BE2C (cell line): ENCODE results near the gene LUZP2.

Experiments
- DNase-seq: peaks from one replicate; pipeline ENCODE4 v3.0.0-alpha.2; 2020
- H3K27me3 ChIP-seq: fragments of 250-450 bp; sonication (Bioruptor Pico); 2 replicates; pipeline ENCODE4 v1.5.1; 2020; ENCODE audit warnings: mild to moderate bottlenecking
- H3K36me3 ChIP-seq: fragments of 250-450 bp; sonication (Bioruptor Pico); 2 replicates; pipeline ENCODE4 v1.5.1; 2020; ENCODE audit warnings: mild to moderate bottlenecking
- H3K4me1 ChIP-seq: fragments of 250-450 bp; sonication (Bioruptor Pico); 2 replicates; pipeline ENCODE4 v1.5.1; 2020
- H3K4me3 ChIP-seq: 2 replicates; pipeline ENCODE4 v1.5.1; 2011; ENCODE audit warnings: low read depth, low read length
- H3K9me3 ChIP-seq: fragments of 250-450 bp; sonication (Bioruptor Pico); 2 replicates; pipeline ENCODE4 v1.5.1; 2020
- CTCF ChIP-seq: IDR thresholded peaks from 2 replicates; pipeline ENCODE4 v1.5.1; 2012; ENCODE audit warnings: mild to moderate bottlenecking, low read depth, low read length

Gene LUZP2

GRCh38 chr11:24598641-24599040, 101.8 kb downstream of the LUZP2 start:
- DNase-seq: peak; percentile 7
- no peaks in the 10 kb centered on the region for H3K36me3 ChIP-seq
- no peaks in the 10 kb centered on the region for H3K27me3 ChIP-seq
- TF ChIP-seq CTCF: no peak
- H3K4me1 ChIP-seq: no peaks in the 10 kb centered on the region; the same call in 1 of the 2 replicates
- no peak overlapping the region for H3K4me3 ChIP-seq
- no peaks in the 10 kb centered on the region for H3K9me3 ChIP-seq

- no peaks in the 10 kb centered on the region for H3K27me3 ChIP-seq
- no peaks in the 10 kb centered on the region for H3K9me3 ChIP-seq
- no peaks in the 10 kb centered on the region for H3K4me1 ChIP-seq
- H3K4me3 ChIP-seq: no peak overlapping the region
- H3K36me3 ChIP-seq: no peaks in the 10 kb centered on the region
- DNase-seq: no peak
- TF ChIP-seq CTCF: no peak
Observed at GRCh38 chr11:24609192-24610119, 112.6 kb downstream of the LUZP2 start.

- H3K27me3 ChIP-seq: no peaks in the 10 kb centered on the region
- H3K4me1 ChIP-seq: no peaks in the 10 kb centered on the region
- no peaks in the 10 kb centered on the region for H3K36me3 ChIP-seq
- no peak overlapping the region for H3K4me3 ChIP-seq
- TF ChIP-seq CTCF: no peak
- no peak for DNase-seq
- no peaks in the 10 kb centered on the region for H3K9me3 ChIP-seq
Observed at GRCh38 chr11:24615451-24616160, 118.8 kb downstream of the LUZP2 start.

- TF ChIP-seq CTCF: no peak; the same call in 1 of the 2 replicates
- DNase-seq: no peak
- H3K4me3 ChIP-seq: no peak overlapping the region
- no peaks in the 10 kb centered on the region for H3K36me3 ChIP-seq
- H3K9me3 ChIP-seq: no peaks in the 10 kb centered on the region
- no peaks in the 10 kb centered on the region for H3K27me3 ChIP-seq
- H3K4me1 ChIP-seq: no peaks in the 10 kb centered on the region
Observed at GRCh38 chr11:24617856-24618255, 121.0 kb downstream of the LUZP2 start.

GRCh38 chr11:24619900-24620299, 123.0 kb downstream of the LUZP2 start:
- no peaks in the 10 kb centered on the region for H3K27me3 ChIP-seq
- H3K9me3 ChIP-seq: no peaks in the 10 kb centered on the region
- no peak for DNase-seq
- no peaks in the 10 kb centered on the region for H3K4me1 ChIP-seq
- no peak for TF ChIP-seq CTCF
- no peaks in the 10 kb centered on the region for H3K36me3 ChIP-seq
- no peak overlapping the region for H3K4me3 ChIP-seq

- Histone ChIP-seq H3K9me3 (no peaks in the 10 kb centered on the region), H3K4me1 (no peaks in the 10 kb centered on the region), H3K4me3 (no peak overlapping the region), H3K36me3 (no peaks in the 10 kb centered on the region), H3K27me3 (no peaks in the 10 kb centered on the region)
- TF ChIP-seq CTCF: no peak
- DNase-seq: no peak
Observed at GRCh38 chr11:24622262-24622661, 125.4 kb downstream of the LUZP2 start.
